ENCODE results near the gene PRPF31. TPM values are rescaled to one million over a fixed set of nuclear protein-coding genes. Genes with fewer than 3 reads are reported as not detected.

PRPF31 gene
- total RNA-seq, 1 donor = 46.7 TPM

- no peak overlapping the region for H3K27ac ChIP-seq (ENCODE audit: low read depth, low read length)
Measured at GRCh38 chr19:54156953-54157352, 41.4 kb downstream of the PRPF31 start.

GRCh38 chr19:54158812-54159351 lies 43.3 kb downstream of the PRPF31 start:
- no peaks in the 10 kb centered on the region for H3K9me3 ChIP-seq (ENCODE audit: low read depth, low read length)
- H3K79me2 ChIP-seq (ENCODE audit: insufficient read depth, low read length) = peaks cover 13% of the 10 kb centered on the region
- peak overlapping the region; percentile 98 for H3K4me3 ChIP-seq (ENCODE audit: insufficient read depth, low read length)
- peaks cover 4% of the 10 kb centered on the region for H3K27me3 ChIP-seq (ENCODE audit: insufficient read depth, low read length)
- H3K4me2 ChIP-seq (ENCODE audit: insufficient read depth, low read length) = peak overlapping the region; percentile 99
- H2AFZ ChIP-seq (ENCODE audit: low read length) = peak overlapping the region; percentile 93
- H3K4me1 ChIP-seq (ENCODE audit: insufficient read depth, low read length) = peaks cover 33% of the 10 kb centered on the region
- peak overlapping the region; percentile 98 for H3K27ac ChIP-seq (ENCODE audit: low read depth, low read length)
- no peak for DNase-seq (ENCODE audit: insufficient read length, low spot score, missing footprints)
- H4K20me1 ChIP-seq (ENCODE audit: insufficient read depth, low read length) = peaks cover 12% of the 10 kb centered on the region
- no peak for TF ChIP-seq CTCF (IDR thresholded peaks at IDR 0.05; ENCODE audit: extremely low read depth, low read depth, low read length)
- H3K36me3 ChIP-seq (ENCODE audit: insufficient read depth, low read length) = peaks cover 42% of the 10 kb centered on the region

More at GRCh38 chr19:54156953-54157352, 41.4 kb downstream of the PRPF31 start:
- H3K27me3 ChIP-seq (ENCODE audit: insufficient read depth, low read length) = no peaks in the 10 kb centered on the region
- no peak overlapping the region for H2AFZ ChIP-seq (ENCODE audit: low read length)
- peaks cover 43% of the 10 kb centered on the region for H3K4me1 ChIP-seq (ENCODE audit: insufficient read depth, low read length)
- no peak for DNase-seq (ENCODE audit: insufficient read length, low spot score, missing footprints)
- H3K4me3 ChIP-seq (ENCODE audit: insufficient read depth, low read length) = no peak overlapping the region
- TF ChIP-seq CTCF (IDR thresholded peaks at IDR 0.05; ENCODE audit: extremely low read depth, low read depth, low read length) = no peak
- H3K79me2 ChIP-seq (ENCODE audit: insufficient read depth, low read length) = peaks cover 13% of the 10 kb centered on the region
- H4K20me1 ChIP-seq (ENCODE audit: insufficient read depth, low read length) = peaks cover 16% of the 10 kb centered on the region
- H3K4me2 ChIP-seq (ENCODE audit: insufficient read depth, low read length) = no peak overlapping the region
- peaks cover 59% of the 10 kb centered on the region for H3K36me3 ChIP-seq (ENCODE audit: insufficient read depth, low read length)
- no peaks in the 10 kb centered on the region for H3K9me3 ChIP-seq (ENCODE audit: low read depth, low read length)

GRCh38 chr19:54159352-54160181 lies 44.0 kb downstream of the PRPF31 start, which contains the start of gene LENG1:
LENG1 (minus strand) TSS chr19:54159721; CDS start chr19:54159695, 26 bp downstream.
- Histone ChIP-seq H2AFZ (ENCODE audit: low read length) (peak within 1 kb of the TSS; percentile 95), H3K4me2 (ENCODE audit: insufficient read depth, low read length) (peak within 1 kb of the TSS; percentile 99), H3K9me3 (ENCODE audit: low read depth, low read length) (no peaks in the 10 kb centered on the region), H4K20me1 (ENCODE audit: insufficient read depth, low read length) (peaks cover 6% of the 10 kb centered on the region), H3K27ac (ENCODE audit: low read depth, low read length) (peak within 1 kb of the TSS; percentile 98), H3K27me3 (ENCODE audit: insufficient read depth, low read length) (peaks cover 4% of the 10 kb centered on the region), H3K4me3 (ENCODE audit: insufficient read depth, low read length) (peak within 1 kb of the TSS; percentile 98), H3K4me1 (ENCODE audit: insufficient read depth, low read length) (peaks cover 26% of the 10 kb centered on the region), H3K36me3 (ENCODE audit: insufficient read depth, low read length) (peaks cover 35% of the 10 kb centered on the region), H3K79me2 (ENCODE audit: insufficient read depth, low read length) (peaks cover 13% of the 10 kb centered on the region)
- TF ChIP-seq CTCF (IDR thresholded peaks at IDR 0.05; ENCODE audit: extremely low read depth, low read depth, low read length) = peak; percentile 8
- peak; percentile 100 for DNase-seq (ENCODE audit: insufficient read length, low spot score, missing footprints)
